Stomach smooth muscle (tissue), 2 donors: ENCODE measurements around the gene GEMIN7.
A peak's percentile ranks its signal among the peaks of the same experiment; 100 is the strongest.

Source experiments
- H3K27ac ChIP-seq: one replicate; pipeline ENCODE4 v1.7.0; 2013; ENCODE audit warnings: mild to moderate bottlenecking, low read length, inconsistent platforms
- H3K27me3 ChIP-seq, 2 donors: one replicate each; pipeline ENCODE4 v1.7.0; 2013; ENCODE audit warnings: low read length in 2 of 2; ENCODE audit not compliant: insufficient read depth in 2 of 2, control insufficient read depth in 1 of 2
- H3K36me3 ChIP-seq, 2 donors: one replicate each; pipeline ENCODE4 v1.7.0; 2013; ENCODE audit warnings: low read length in 2 of 2; ENCODE audit not compliant: control insufficient read depth in 2 of 2, insufficient read depth in 2 of 2
- H3K4me1 ChIP-seq: one replicate; pipeline ENCODE4 v1.7.0; 2013; ENCODE audit warnings: low read length; ENCODE audit not compliant: control insufficient read depth, insufficient read depth
- H3K4me3 ChIP-seq, 2 donors: one replicate each; pipeline ENCODE4 v1.7.0; 2013; ENCODE audit warnings: low read length in 2 of 2
- H3K9ac ChIP-seq, 2 donors: one replicate each; pipeline ENCODE4 v1.7.0; 2013; ENCODE audit warnings: low read length in 2 of 2, mild to moderate bottlenecking in 1 of 2
- H3K9me3 ChIP-seq, 2 donors: one replicate each; pipeline ENCODE4 v1.7.0; 2013; ENCODE audit warnings: low read length in 2 of 2; ENCODE audit not compliant: control insufficient read depth in 2 of 2
- donor health status: healthy.
- donor health status: Pancreatic carcinoma.

GEMIN7 gene

GRCh38 chr19:45075301-45076028 is 3.6 kb upstream of the GEMIN7 start:
- no peak overlapping the region for H3K27ac ChIP-seq
- no peak overlapping the region for H3K9ac ChIP-seq
- no peaks in the 10 kb centered on the region for H3K9me3 ChIP-seq
- no peaks in the 10 kb centered on the region for H3K27me3 ChIP-seq
- H3K4me1 ChIP-seq: peaks cover 27% of the 10 kb centered on the region
- peaks cover under 1 to 7% of the 10 kb centered on the region in 2 donors for H3K36me3 ChIP-seq
- peak overlapping the region in 1 of 2 donors; percentile 67 for H3K4me3 ChIP-seq

- peaks cover 0 to 2% of the 10 kb centered on the region in 2 donors for H3K36me3 ChIP-seq
- H3K27me3 ChIP-seq: no peaks in the 10 kb centered on the region
- peak within 1 kb of the TSS in 1 of 2 donors; percentile 46 for H3K9ac ChIP-seq
- peaks cover 30% of the 10 kb centered on the region for H3K4me1 ChIP-seq
- H3K27ac ChIP-seq: peak within 1 kb of the TSS; percentile 11
- H3K4me3 ChIP-seq: peak within 1 kb of the TSS; percentile 57 to 67
- no peaks in the 10 kb centered on the region for H3K9me3 ChIP-seq
These were observed 2.8 kb upstream of the GEMIN7 start, which contains the start of gene ZNF296 for GRCh38 chr19:45076029-45076850. Gene ZNF296 (minus strand): TSS chr19:45076478. CDS start chr19:45076373, 105 bp downstream.

GRCh38 chr19:45076851-45077730 is 2.0 kb upstream of the GEMIN7 start:
- H3K9me3 ChIP-seq: no peaks in the 10 kb centered on the region
- peaks cover 30% of the 10 kb centered on the region for H3K4me1 ChIP-seq
- peaks cover 3 to 4% of the 10 kb centered on the region in 2 donors for H3K36me3 ChIP-seq
- peak overlapping the region; percentile 57 to 67 for H3K4me3 ChIP-seq
- H3K27me3 ChIP-seq: no peaks in the 10 kb centered on the region
- H3K9ac ChIP-seq: peak overlapping the region in 1 of 2 donors; percentile 46
- H3K27ac ChIP-seq: peak overlapping the region; percentile 11

GRCh38 chr19:45078390-45079062 is 534 bp upstream of the GEMIN7 start:
- no peak overlapping the region for H3K27ac ChIP-seq
- peaks cover 3 to 8% of the 10 kb centered on the region in 2 donors for H3K36me3 ChIP-seq
- H3K9me3 ChIP-seq: no peaks in the 10 kb centered on the region
- H3K4me3 ChIP-seq: peak overlapping the region; percentile 97 to 99
- peaks cover 30% of the 10 kb centered on the region for H3K4me1 ChIP-seq
- H3K9ac ChIP-seq: peak overlapping the region; percentile 36 to 96
- H3K27me3 ChIP-seq: no peaks in the 10 kb centered on the region

- peak overlapping the region; percentile 97 to 99 for H3K4me3 ChIP-seq
- peak overlapping the region; percentile 92 to 96 for H3K9ac ChIP-seq
- H3K27me3 ChIP-seq: no peaks in the 10 kb centered on the region
- H3K9me3 ChIP-seq: no peaks in the 10 kb centered on the region
- peaks cover 3 to 8% of the 10 kb centered on the region in 2 donors for H3K36me3 ChIP-seq
- peaks cover 30% of the 10 kb centered on the region for H3K4me1 ChIP-seq
- no peak overlapping the region for H3K27ac ChIP-seq
These were observed 881 bp downstream of the GEMIN7 start for GRCh38 chr19:45079911-45080370.

GRCh38 chr19:45082170-45082569 is 3.1 kb downstream of the GEMIN7 start:
- H3K9ac ChIP-seq: no peak overlapping the region
- peaks cover 9 to 13% of the 10 kb centered on the region in 2 donors for H3K36me3 ChIP-seq
- H3K4me3 ChIP-seq: no peak overlapping the region
- no peak overlapping the region for H3K27ac ChIP-seq
- H3K4me1 ChIP-seq: peaks cover 18% of the 10 kb centered on the region
- H3K9me3 ChIP-seq: no peaks in the 10 kb centered on the region
- no peaks in the 10 kb centered on the region for H3K27me3 ChIP-seq

- H3K4me1 ChIP-seq: peaks cover 8% of the 10 kb centered on the region
- no peak overlapping the region for H3K27ac ChIP-seq
- H3K36me3 ChIP-seq: peaks cover 11 to 15% of the 10 kb centered on the region in 2 donors
- H3K27me3 ChIP-seq: no peaks in the 10 kb centered on the region
- H3K9me3 ChIP-seq: no peaks in the 10 kb centered on the region
- no peak overlapping the region for H3K9ac ChIP-seq
- H3K4me3 ChIP-seq: no peak overlapping the region
These were observed 7.4 kb downstream of the GEMIN7 start for GRCh38 chr19:45086480-45086879.

GRCh38 chr19:45087531-45087930 is 8.5 kb downstream of the GEMIN7 start:
- Histone ChIP-seq H3K27ac (no peak overlapping the region), H3K27me3 (no peaks in the 10 kb centered on the region), H3K4me1 (peaks cover 8% of the 10 kb centered on the region), H3K36me3 (peaks cover 7 to 9% of the 10 kb centered on the region in 2 donors), H3K9me3 (no peaks in the 10 kb centered on the region), H3K4me3 (no peak overlapping the region), H3K9ac (no peak overlapping the region)

GRCh38 chr19:45090034-45090433 is 11.0 kb downstream of the GEMIN7 start:
- peaks cover 24% of the 10 kb centered on the region for H3K4me1 ChIP-seq
- no peak overlapping the region for H3K9ac ChIP-seq
- peaks cover 7 to 8% of the 10 kb centered on the region in 2 donors for H3K36me3 ChIP-seq
- H3K27ac ChIP-seq: no peak overlapping the region
- no peaks in the 10 kb centered on the region for H3K9me3 ChIP-seq
- H3K27me3 ChIP-seq: no peaks in the 10 kb centered on the region
- no peak overlapping the region for H3K4me3 ChIP-seq
